ENCODE data around the gene KCNG2. TPM values are rescaled to one million over a fixed set of nuclear protein-coding genes. Genes with fewer than 3 reads are reported as not detected.

The KCNG2 gene
- total RNA-seq, 4 donors from 2014 or later = 0.41 to 6.7 TPM; not detected in 2

DNA sequence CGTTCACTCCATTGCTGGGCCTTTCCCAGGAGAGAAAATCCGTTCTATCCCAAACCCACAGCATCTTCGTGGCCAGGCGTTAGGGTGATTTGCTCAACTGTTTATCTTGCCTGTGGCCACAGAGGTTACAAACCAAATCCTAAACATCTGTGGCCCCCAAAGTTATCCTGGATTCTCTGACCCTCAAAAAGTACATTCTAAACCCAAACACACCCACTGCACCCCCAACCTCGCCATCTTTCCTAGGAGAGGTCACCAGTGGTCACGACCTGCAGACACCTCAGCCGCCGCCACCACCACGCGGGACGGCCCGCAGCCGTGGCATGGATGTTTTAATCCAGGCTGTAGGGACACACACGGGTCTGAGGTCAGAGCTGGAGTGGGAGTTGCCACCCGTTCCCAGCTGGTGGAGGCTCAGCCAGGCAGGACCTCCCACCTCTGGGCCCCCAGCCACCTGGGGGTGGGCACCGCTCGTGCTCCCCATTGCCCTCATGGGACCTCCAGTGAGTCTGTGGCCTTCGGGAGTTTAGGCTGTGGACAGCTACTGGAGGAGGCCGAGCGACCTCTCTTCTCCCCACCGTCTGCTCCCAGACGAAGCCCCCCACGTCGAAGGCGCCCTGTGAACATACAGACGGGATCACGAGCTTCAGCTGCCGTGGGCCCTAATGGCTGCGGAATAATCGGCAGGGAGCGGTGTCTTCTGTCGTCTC lies 72.0 kb downstream of the KCNG2 start:
- 81 to 92% methylated on average over 4 to 29 of the region's 32 CpGs for WGBS, 2 donors (ENCODE audit: low coverage in 1 of 2)
- no peak for DNase-seq
- intact Hi-C loops (cut with DNase I; ENCODE audit: low total_unique reads) (no loop called here), in situ Hi-C loops (cut with MboI; ENCODE audit: low pct_ligation_motif_present in 1 of 4, low pct_unique_long_range_greater_than_20kb in 1 of 4, low sequenced_read_pairs in 3 of 4) (no loop called here)
- H3K36me3 ChIP-seq = no peaks in the 10 kb centered on the region
- H3K4me3 ChIP-seq = no peak overlapping the region
- H3K27me3 ChIP-seq = peaks cover 12% of the 10 kb centered on the region
- TF ChIP-seq POLR2AphosphoS5 (IDR thresholded peaks at IDR 0.05) (no peak), EP300 (IDR thresholded peaks at IDR 0.05; ENCODE audit: low read depth) (no peak)
- TF ChIP-seq, protein P1, sequence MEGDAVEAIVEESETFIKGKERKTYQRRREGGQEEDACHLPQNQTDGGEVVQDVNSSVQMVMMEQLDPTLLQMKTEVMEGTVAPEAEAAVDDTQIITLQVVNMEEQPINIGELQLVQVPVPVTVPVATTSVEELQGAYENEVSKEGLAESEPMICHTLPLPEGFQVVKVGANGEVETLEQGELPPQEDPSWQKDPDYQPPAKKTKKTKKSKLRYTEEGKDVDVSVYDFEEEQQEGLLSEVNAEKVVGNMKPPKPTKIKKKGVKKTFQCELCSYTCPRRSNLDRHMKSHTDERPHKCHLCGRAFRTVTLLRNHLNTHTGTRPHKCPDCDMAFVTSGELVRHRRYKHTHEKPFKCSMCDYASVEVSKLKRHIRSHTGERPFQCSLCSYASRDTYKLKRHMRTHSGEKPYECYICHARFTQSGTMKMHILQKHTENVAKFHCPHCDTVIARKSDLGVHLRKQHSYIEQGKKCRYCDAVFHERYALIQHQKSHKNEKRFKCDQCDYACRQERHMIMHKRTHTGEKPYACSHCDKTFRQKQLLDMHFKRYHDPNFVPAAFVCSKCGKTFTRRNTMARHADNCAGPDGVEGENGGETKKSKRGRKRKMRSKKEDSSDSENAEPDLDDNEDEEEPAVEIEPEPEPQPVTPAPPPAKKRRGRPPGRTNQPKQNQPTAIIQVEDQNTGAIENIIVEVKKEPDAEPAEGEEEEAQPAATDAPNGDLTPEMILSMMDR (IDR thresholded peaks at IDR 0.05) = no peak
- H3K27ac ChIP-seq = no peak overlapping the region
- no peaks in the 10 kb centered on the region for H3K4me1 ChIP-seq
- H3K9me3 ChIP-seq = no peaks in the 10 kb centered on the region

DNA sequence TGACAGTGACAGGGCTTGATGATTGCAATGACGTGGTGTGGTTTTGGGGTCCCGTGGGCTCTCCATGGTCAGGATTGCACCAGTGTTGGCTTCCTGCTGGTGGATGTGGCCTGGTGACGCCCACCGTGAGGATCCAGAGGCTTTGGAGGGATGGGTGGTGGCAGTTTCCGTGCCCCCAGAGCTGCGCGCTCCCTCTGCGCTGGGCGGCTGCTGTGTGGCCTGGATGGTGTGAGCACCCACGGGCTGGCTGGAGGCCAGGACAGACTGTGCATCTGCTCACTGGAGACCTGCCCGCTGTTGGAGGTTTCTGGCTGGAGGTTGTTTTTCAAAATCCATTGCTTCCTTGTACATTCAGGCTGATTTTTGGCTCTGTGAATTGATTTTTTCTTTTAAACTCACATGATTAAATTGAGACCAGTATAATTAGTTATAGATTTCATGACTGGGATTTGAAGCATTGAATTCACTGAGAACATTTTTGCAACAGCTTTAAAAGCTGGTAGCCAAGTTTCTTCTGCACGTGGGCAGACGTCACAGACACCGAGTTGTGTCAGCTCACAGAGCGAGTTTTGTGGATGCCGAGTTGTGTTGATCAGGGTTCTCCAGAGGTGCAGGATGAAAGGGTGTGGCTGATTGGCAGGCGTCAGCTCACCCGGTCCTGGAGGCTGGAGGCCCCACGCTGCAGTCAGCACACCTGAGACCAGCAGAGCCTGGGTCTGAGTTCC lies 72.7 kb downstream of the KCNG2 start:
- Histone ChIP-seq H3K27ac (no peak overlapping the region), H3K27me3 (peaks cover 14% of the 10 kb centered on the region), H3K36me3 (no peaks in the 10 kb centered on the region), H3K4me1 (no peaks in the 10 kb centered on the region), H3K9me3 (no peaks in the 10 kb centered on the region), H3K4me3 (no peak overlapping the region)
- DNase-seq = no peak
- intact Hi-C loops (cut with DNase I; ENCODE audit: low total_unique reads) = no loop called here
- in situ Hi-C loops (cut with MboI; ENCODE audit: low pct_ligation_motif_present in 1 of 4, low pct_unique_long_range_greater_than_20kb in 1 of 4, low sequenced_read_pairs in 3 of 4) = no loop called here
- TF ChIP-seq EP300 (IDR thresholded peaks at IDR 0.05; ENCODE audit: low read depth) (no peak), POLR2AphosphoS5 (IDR thresholded peaks at IDR 0.05) (no peak), POLR2A (IDR thresholded peaks at IDR 0.05) (no peak)
- TF ChIP-seq, protein P1 (IDR thresholded peaks at IDR 0.05) = no peak
- 77% methylated on average over 19 of the region's 19 CpGs; no CpG with 5 or more reads in 1 of the 2 donors for WGBS, 2 donors (ENCODE audit: low coverage in 1 of 2)

DNA sequence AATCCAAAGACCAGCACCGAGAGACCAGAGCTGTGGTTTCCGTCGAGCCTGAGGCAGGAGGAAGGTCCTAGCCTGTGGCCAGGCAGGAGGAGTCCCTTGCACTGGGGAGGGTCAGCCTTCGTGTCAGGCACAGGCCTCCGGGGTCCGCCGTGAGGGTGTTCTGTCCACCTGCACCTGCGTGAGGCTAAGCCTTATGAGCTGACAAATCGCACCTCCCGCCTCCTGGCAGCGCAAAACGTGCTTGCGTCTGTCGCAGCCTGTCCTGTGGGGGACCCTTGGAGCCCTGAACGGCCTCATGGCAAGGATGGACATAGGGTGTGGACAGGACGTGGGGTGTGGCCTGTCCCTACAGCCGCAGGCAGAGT lies 73.3 kb downstream of the KCNG2 start:
- Histone ChIP-seq H3K4me1 (no peaks in the 10 kb centered on the region), H3K27ac (no peak overlapping the region), H3K27me3 (peaks cover 14% of the 10 kb centered on the region), H3K36me3 (no peaks in the 10 kb centered on the region), H3K9me3 (no peaks in the 10 kb centered on the region), H3K4me3 (no peak overlapping the region)
- WGBS, 2 donors (ENCODE audit: low coverage in 1 of 2) = 84% methylated on average over 17 of the region's 17 CpGs; no CpG with 5 or more reads in 1 of the 2 donors
- intact Hi-C loops (cut with DNase I; ENCODE audit: low total_unique reads) (no loop called here), in situ Hi-C loops (cut with MboI; ENCODE audit: low pct_ligation_motif_present in 1 of 4, low pct_unique_long_range_greater_than_20kb in 1 of 4, low sequenced_read_pairs in 3 of 4) (no loop called here)
- no peak for DNase-seq
- TF ChIP-seq POLR2AphosphoS5 (IDR thresholded peaks at IDR 0.05) (no peak), EP300 (IDR thresholded peaks at IDR 0.05; ENCODE audit: low read depth) (no peak), POLR2A (IDR thresholded peaks at IDR 0.05) (no peak)
- TF ChIP-seq, protein P1 (IDR thresholded peaks at IDR 0.05) = no peak

DNA sequence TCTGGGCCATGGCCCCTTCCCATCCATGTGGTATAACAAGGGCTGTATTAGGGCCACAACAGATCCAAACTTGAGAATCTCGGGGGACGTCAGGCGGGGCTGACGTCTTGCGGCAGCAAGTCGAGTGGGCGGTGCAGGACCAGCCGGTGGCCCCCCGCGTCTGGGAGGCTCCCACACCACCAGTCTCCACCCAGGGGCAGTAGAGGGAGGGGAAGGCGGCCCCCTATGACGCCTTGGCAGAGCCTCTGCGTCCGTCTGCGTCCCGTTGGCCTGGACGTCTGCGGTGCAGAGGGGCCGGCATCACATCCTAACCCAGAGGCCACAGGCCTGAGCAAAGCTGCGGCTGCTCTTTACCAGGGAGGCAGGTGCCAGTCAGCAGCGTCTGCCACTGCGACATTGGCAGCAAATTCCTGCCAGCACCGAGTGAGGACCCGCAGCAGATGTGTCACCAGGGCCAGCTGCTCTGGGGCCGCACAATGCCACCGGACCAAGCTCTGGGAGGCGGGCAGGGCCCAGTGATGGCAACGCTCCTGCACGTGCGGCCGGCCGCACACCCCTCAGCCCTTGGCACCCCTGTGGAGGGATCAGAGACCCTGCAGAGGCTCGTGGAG lies 73.8 kb downstream of the KCNG2 start:
- Histone ChIP-seq H3K4me1 (no peaks in the 10 kb centered on the region), H3K4me3 (no peak overlapping the region), H3K27ac (no peak overlapping the region), H3K9me3 (no peaks in the 10 kb centered on the region), H3K27me3 (peaks cover 14% of the 10 kb centered on the region), H3K36me3 (no peaks in the 10 kb centered on the region)
- intact Hi-C loops (cut with DNase I; ENCODE audit: low total_unique reads) = no loop called here
- in situ Hi-C loops (cut with MboI; ENCODE audit: low pct_ligation_motif_present in 1 of 4, low pct_unique_long_range_greater_than_20kb in 1 of 4, low sequenced_read_pairs in 3 of 4) = no loop called here
- 83% methylated on average over 27 of the region's 33 CpGs; no CpG with 5 or more reads in 1 of the 2 donors for WGBS, 2 donors (ENCODE audit: low coverage in 1 of 2)
- DNase-seq = no peak
- no peak for TF ChIP-seq POLR2AphosphoS5 (IDR thresholded peaks at IDR 0.05)
- TF ChIP-seq POLR2A (IDR thresholded peaks at IDR 0.05) = no peak
- TF ChIP-seq, protein P1 (IDR thresholded peaks at IDR 0.05) = no peak
- TF ChIP-seq EP300 (IDR thresholded peaks at IDR 0.05; ENCODE audit: low read depth) = no peak

All from transverse colon (tissue), 4 donors.